ENCODE data around the gene FZD4.
"Not testable (repeated sequence)": the region's sequence is repeated elsewhere in the genome, so short reads cannot be mapped to it uniquely, and the experiment has no call there.

Gene FZD4

GRCh38 chr11:86938203-86938899 lies 16.8 kb downstream of the FZD4 start:
- DNase-seq (ENCODE audit: low read depth in 2 of 2): no peak

- DNase-seq (ENCODE audit: low read depth in 2 of 2): not testable (repeated sequence)
Observed at GRCh38 chr11:86937193-86937806, 17.9 kb downstream of the FZD4 start.

- no peak for DNase-seq (ENCODE audit: low read depth in 2 of 2)
Observed at GRCh38 chr11:86934926-86935579, 20.1 kb downstream of the FZD4 start.

GRCh38 chr11:86934582-86934900 lies 20.7 kb downstream of the FZD4 start:
- DNase-seq (ENCODE audit: low read depth in 2 of 2): no peak

- DNase-seq (ENCODE audit: low read depth in 2 of 2): no peak
Observed at GRCh38 chr11:86933891-86934581, 21.2 kb downstream of the FZD4 start.

GRCh38 chr11:86932924-86933875 lies 22.0 kb downstream of the FZD4 start:
- DNase-seq (ENCODE audit: low read depth in 2 of 2): no peak

- DNase-seq (ENCODE audit: low read depth in 2 of 2): no peak
Observed at GRCh38 chr11:86932259-86932585, 23.0 kb downstream of the FZD4 start.

- DNase-seq (ENCODE audit: low read depth in 2 of 2): no peak
Observed at GRCh38 chr11:86931548-86932258, 23.5 kb downstream of the FZD4 start.

GRCh38 chr11:86930957-86931547 lies 24.1 kb downstream of the FZD4 start:
- DNase-seq (ENCODE audit: low read depth in 2 of 2): no peak

GRCh38 chr11:86926975-86927374 lies 28.2 kb downstream of the FZD4 start:
- DNase-seq (ENCODE audit: low read depth in 2 of 2): no peak

GRCh38 chr11:86923999-86924766 lies 31.0 kb downstream of the FZD4 start:
- no peak for DNase-seq (ENCODE audit: low read depth in 2 of 2)

- DNase-seq (ENCODE audit: low read depth in 2 of 2): no peak
Observed at GRCh38 chr11:86922225-86922624, 33.0 kb downstream of the FZD4 start.

- DNase-seq (ENCODE audit: low read depth in 2 of 2): no peak
Observed at GRCh38 chr11:86919557-86920210, 35.5 kb downstream of the FZD4 start.

- no peak for DNase-seq (ENCODE audit: low read depth in 2 of 2)
Observed at GRCh38 chr11:86918973-86919372, 36.2 kb downstream of the FZD4 start.

- DNase-seq (ENCODE audit: low read depth in 2 of 2): no peak
Observed at GRCh38 chr11:86918496-86918895, 36.7 kb downstream of the FZD4 start.

- DNase-seq (ENCODE audit: low read depth in 2 of 2): no peak
Observed at GRCh38 chr11:86917589-86917988, 37.6 kb downstream of the FZD4 start.

- DNase-seq (ENCODE audit: low read depth in 2 of 2): no peak
Observed at GRCh38 chr11:86916330-86916729, 38.9 kb downstream of the FZD4 start.

- not testable (repeated sequence) for DNase-seq (ENCODE audit: low read depth in 2 of 2)
Observed at GRCh38 chr11:86915850-86916249, 39.3 kb downstream of the FZD4 start.

GRCh38 chr11:86914865-86915519 lies 40.2 kb downstream of the FZD4 start:
- no peak for DNase-seq (ENCODE audit: low read depth in 2 of 2)
